ENCODE measurements around the gene MACROD2.

- TF ChIP-seq POLR2AphosphoS5 (IDR thresholded peaks at IDR 0.05; ENCODE audit: low read depth) (no peak), EZH2 (IDR thresholded peaks at IDR 0.05; ENCODE audit: low read depth, unreplicated experiment) (no peak), CTCF (conservative IDR thresholded peaks at IDR 0.05; ENCODE audit: low read depth in 2 of 2) (no peak), CREB1 (CRISPR knock-in tag; IDR thresholded peaks at IDR 0.05; ENCODE audit: low read depth) (no peak), JUNB (IDR thresholded peaks at IDR 0.05; ENCODE audit: unreplicated experiment) (no peak)
Measured at GRCh38 chr20:15012566-15012965, 1017.2 kb downstream of the MACROD2 start.

All from GM23338 (cell line).